Measurements from ENCODE around the gene TMEM184C.

TMEM184C gene

DNA sequence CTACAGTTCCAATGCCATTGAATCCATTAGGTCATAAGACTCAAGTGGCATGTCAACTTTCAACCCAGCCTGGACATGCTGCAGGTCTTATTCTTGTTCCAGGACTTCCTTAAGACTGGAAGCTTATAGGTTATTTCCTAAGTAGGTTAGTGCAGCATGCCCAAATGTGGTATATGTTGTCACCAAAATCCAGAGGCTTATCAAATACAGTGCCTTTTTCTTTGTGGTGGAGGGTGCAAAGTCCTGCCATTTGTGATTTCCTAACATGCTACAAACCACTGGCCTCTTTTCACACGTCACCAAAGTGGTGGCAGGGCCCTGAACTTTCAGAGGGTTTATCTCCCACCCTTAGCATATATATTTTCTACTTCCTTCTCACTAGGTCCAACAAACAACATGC is 9.7 kb upstream of the TMEM184C start:
- no peak for DNase-seq (ENCODE audit: low spot score)
- in situ Hi-C loops (cut with MboI; ENCODE audit: low sequenced_read_pairs, unreplicated experiment) = loop anchor here (10.0 kb wide), 1 partner anchor 257 kb away; no protein-coding TSS in a partner anchor
- TF ChIP-seq, protein P1, sequence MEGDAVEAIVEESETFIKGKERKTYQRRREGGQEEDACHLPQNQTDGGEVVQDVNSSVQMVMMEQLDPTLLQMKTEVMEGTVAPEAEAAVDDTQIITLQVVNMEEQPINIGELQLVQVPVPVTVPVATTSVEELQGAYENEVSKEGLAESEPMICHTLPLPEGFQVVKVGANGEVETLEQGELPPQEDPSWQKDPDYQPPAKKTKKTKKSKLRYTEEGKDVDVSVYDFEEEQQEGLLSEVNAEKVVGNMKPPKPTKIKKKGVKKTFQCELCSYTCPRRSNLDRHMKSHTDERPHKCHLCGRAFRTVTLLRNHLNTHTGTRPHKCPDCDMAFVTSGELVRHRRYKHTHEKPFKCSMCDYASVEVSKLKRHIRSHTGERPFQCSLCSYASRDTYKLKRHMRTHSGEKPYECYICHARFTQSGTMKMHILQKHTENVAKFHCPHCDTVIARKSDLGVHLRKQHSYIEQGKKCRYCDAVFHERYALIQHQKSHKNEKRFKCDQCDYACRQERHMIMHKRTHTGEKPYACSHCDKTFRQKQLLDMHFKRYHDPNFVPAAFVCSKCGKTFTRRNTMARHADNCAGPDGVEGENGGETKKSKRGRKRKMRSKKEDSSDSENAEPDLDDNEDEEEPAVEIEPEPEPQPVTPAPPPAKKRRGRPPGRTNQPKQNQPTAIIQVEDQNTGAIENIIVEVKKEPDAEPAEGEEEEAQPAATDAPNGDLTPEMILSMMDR (IDR thresholded peaks at IDR 0.05; ENCODE audit: borderline replicate concordance, control extremely low read depth, extremely low read depth, insufficient read depth, missing control alignments) = no peak

DNA sequence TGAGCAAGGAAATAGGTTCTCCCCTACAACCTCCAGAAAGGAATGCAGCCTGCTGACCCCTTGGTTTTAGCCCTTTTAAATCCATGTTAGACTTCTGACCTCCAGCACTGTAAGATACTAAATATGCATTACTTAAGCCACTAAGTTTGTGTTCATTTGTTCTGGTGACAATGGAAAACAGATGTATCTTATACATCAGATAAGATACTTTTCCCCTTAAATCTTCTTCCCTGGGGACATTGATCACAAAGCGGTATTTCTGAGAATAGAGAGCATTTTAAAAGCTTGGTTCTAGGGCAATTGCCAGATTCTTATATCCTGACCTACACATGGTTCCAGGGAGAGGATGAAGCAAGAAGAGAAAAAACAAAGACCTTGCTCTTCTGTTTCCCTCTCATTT is 6.5 kb upstream of the TMEM184C start:
- no peak for DNase-seq (ENCODE audit: low spot score)
- in situ Hi-C loops (cut with MboI; ENCODE audit: low sequenced_read_pairs, unreplicated experiment) = no loop called here
- TF ChIP-seq, protein P1 (IDR thresholded peaks at IDR 0.05; ENCODE audit: borderline replicate concordance, control extremely low read depth, extremely low read depth, insufficient read depth, missing control alignments) = no peak

DNA sequence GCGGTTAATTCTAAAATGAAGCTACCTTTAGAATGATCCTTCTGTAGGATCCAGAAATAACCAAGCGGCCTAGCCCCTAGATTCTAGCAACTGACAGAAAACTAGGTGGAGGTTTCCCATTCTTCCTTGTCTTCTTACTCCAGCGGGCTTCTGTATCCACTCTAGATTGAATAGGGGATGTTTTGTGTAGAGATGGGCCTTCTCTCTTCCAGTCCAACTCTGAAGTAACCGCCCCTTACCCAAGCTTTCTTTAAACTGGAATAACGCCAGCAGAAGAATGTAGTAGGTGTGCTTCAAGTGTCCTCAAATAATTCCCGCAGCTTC is 386 bp upstream of the TMEM184C start:
- no peak for DNase-seq (ENCODE audit: low spot score)
- TF ChIP-seq, protein P1 (IDR thresholded peaks at IDR 0.05; ENCODE audit: borderline replicate concordance, control extremely low read depth, extremely low read depth, insufficient read depth, missing control alignments) = no peak
- in situ Hi-C loops (cut with MboI; ENCODE audit: low sequenced_read_pairs, unreplicated experiment) = no loop called here

DNA sequence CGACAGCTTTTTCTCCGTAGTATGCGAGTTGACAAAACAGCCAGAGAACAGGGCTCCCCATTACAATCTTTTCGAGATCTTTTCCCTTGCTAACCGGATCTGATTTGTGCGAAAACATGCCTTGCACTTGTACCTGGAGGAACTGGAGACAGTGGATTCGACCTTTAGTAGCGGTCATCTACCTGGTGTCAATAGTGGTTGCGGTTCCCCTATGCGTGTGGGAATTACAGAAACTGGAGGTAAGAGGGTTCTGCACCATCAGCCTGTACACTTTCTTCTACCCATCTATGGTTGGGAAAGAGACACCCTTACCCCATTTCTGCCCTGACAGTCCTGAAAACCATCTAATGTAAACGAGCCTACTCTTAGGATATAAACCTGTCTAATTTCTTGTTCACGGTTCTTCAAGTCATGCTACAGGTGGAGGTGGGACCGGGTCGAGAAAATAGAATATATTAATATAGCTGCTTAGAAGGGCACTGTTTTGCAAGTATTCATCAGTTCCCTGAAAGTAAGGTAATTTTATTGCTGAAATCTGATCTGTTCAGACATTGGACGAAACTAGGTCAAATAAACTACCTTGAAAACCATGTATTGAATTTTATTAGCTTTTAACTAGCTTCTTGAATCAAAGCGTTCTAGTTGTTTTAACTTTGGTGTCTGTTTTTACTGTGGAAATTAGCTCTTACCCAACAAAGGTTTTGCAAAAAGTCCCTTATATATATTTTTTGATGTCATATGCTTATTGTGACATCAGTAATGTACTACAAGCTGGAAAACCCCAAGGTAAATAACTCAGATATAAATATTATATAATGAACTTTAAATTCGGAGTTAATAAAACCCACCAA is 869 bp downstream of the TMEM184C start:
- TF ChIP-seq, protein P1 (IDR thresholded peaks at IDR 0.05; ENCODE audit: borderline replicate concordance, control extremely low read depth, extremely low read depth, insufficient read depth, missing control alignments) = no peak
- DNase-seq (ENCODE audit: low spot score) = peak; percentile 20
- in situ Hi-C loops (cut with MboI; ENCODE audit: low sequenced_read_pairs, unreplicated experiment) = no loop called here

DNA sequence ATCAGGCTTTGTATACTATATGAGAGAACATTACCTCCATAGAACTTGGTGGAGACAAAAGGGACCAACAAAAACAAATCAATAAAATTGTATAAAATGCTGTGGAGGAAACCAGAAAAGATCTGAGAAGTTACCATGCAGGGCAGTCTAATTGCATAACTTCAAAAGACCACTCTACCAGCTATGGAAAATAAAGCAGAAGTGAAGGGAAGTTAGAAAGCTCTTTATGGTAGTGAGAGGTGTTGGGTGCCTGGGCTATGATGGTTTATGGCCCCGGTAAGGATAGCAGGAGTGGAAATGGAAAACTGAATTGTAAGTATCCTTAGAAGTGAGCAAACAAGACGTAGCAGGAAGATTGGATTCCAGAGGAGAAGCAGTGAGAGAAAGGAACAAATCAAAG is 3.1 kb downstream of the TMEM184C start:
- no peak for DNase-seq (ENCODE audit: low spot score)
- in situ Hi-C loops (cut with MboI; ENCODE audit: low sequenced_read_pairs, unreplicated experiment) = no loop called here
- TF ChIP-seq, protein P1 (IDR thresholded peaks at IDR 0.05; ENCODE audit: borderline replicate concordance, control extremely low read depth, extremely low read depth, insufficient read depth, missing control alignments) = no peak

DNA sequence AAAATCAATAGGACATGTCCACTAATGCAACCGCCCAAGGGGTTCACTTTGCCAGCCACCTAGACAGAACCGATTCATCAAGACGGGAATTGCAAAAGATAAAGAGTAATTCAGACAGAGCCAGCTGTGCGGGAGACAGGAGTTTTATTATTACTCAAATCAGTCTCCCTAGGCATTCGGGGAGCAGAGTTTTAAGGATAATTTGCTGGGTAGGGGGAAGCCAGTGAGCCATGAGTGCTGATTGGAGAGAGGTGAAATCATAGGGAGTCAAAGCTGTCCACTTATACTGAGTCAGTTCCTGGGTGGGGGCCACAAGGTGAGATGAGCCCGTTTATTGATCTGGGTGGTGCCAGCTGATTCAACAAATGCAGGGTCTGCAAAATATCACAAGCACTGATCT is 8.5 kb downstream of the TMEM184C start:
- in situ Hi-C loops (cut with MboI; ENCODE audit: low sequenced_read_pairs, unreplicated experiment) = no loop called here
- TF ChIP-seq, protein P1 (IDR thresholded peaks at IDR 0.05; ENCODE audit: borderline replicate concordance, control extremely low read depth, extremely low read depth, insufficient read depth, missing control alignments) = no peak
- no peak for DNase-seq (ENCODE audit: low spot score)

Data from GM13976 (cell line).